ENCODE data around the gene ADAD2. TPM values are rescaled to one million over a fixed set of nuclear protein-coding genes. Genes with fewer than 3 reads are reported as not detected.
A peak's percentile ranks its signal among the peaks of the same experiment; 100 is the strongest.

ADAD2 gene
- total RNA-seq, 1 donor from 2014 or later, result not detected

GRCh38 chr16:84159007-84159406, 31.9 kb upstream of the ADAD2 start:
- no peaks in the 10 kb centered on the region for H3K9me3 Mint-ChIP-seq

GRCh38 chr16:84159800-84160199, 31.2 kb upstream of the ADAD2 start:
- TF ChIP-seq CTCF (conservative IDR thresholded peaks at IDR 0.05), result no peak
- DNase-seq (ENCODE audit: low read depth, low spot score), result no peak
- Mint-ChIP-seq H3K36me3 (ENCODE audit: low read depth) (no peaks in the 10 kb centered on the region), H3K27me3 (ENCODE audit: low read depth) (peaks cover 21% of the 10 kb centered on the region), H3K27ac (ENCODE audit: unreplicated experiment) (no peak overlapping the region), H3K4me3 (no peak overlapping the region), H3K4me1 (no peaks in the 10 kb centered on the region), H3K9me3 (no peaks in the 10 kb centered on the region)

More at GRCh38 chr16:84159007-84159406, 31.9 kb upstream of the ADAD2 start:
- no peaks in the 10 kb centered on the region for H3K36me3 Mint-ChIP-seq (ENCODE audit: low read depth)
- no peak overlapping the region for H3K4me3 Mint-ChIP-seq
- no peak for DNase-seq (ENCODE audit: low read depth, low spot score)
- no peak for TF ChIP-seq CTCF (conservative IDR thresholded peaks at IDR 0.05)
- H3K27ac Mint-ChIP-seq (ENCODE audit: unreplicated experiment), result no peak overlapping the region
- no peaks in the 10 kb centered on the region for H3K4me1 Mint-ChIP-seq
- H3K27me3 Mint-ChIP-seq (ENCODE audit: low read depth), result peaks cover 16% of the 10 kb centered on the region

- H3K27me3 Mint-ChIP-seq (ENCODE audit: low read depth), result peaks cover 27% of the 10 kb centered on the region
- H3K27ac Mint-ChIP-seq (ENCODE audit: unreplicated experiment), result no peak overlapping the region
- DNase-seq (ENCODE audit: low read depth, low spot score), result no peak
- H3K4me3 Mint-ChIP-seq, result no peak overlapping the region
- no peaks in the 10 kb centered on the region for H3K9me3 Mint-ChIP-seq
- TF ChIP-seq CTCF (conservative IDR thresholded peaks at IDR 0.05), result no peak
- H3K4me1 Mint-ChIP-seq, result no peaks in the 10 kb centered on the region
- no peaks in the 10 kb centered on the region for H3K36me3 Mint-ChIP-seq (ENCODE audit: low read depth)
Measured at GRCh38 chr16:84161037-84161436, 29.9 kb upstream of the ADAD2 start.

GRCh38 chr16:84161801-84162200, 29.2 kb upstream of the ADAD2 start:
- no peak for DNase-seq (ENCODE audit: low read depth, low spot score)
- Mint-ChIP-seq H3K4me3 (no peak overlapping the region), H3K27me3 (ENCODE audit: low read depth) (peaks cover 27% of the 10 kb centered on the region), H3K4me1 (no peaks in the 10 kb centered on the region), H3K36me3 (ENCODE audit: low read depth) (no peaks in the 10 kb centered on the region), H3K27ac (ENCODE audit: unreplicated experiment) (no peak overlapping the region), H3K9me3 (no peaks in the 10 kb centered on the region)
- TF ChIP-seq CTCF (conservative IDR thresholded peaks at IDR 0.05), result no peak

GRCh38 chr16:84165746-84166145, 25.2 kb upstream of the ADAD2 start:
- no peaks in the 10 kb centered on the region for H3K9me3 Mint-ChIP-seq
- no peak overlapping the region for H3K4me3 Mint-ChIP-seq
- H3K27ac Mint-ChIP-seq (ENCODE audit: unreplicated experiment), result peak overlapping the region; percentile 46
- TF ChIP-seq CTCF (conservative IDR thresholded peaks at IDR 0.05), result no peak
- H3K27me3 Mint-ChIP-seq (ENCODE audit: low read depth), result peaks cover 14% of the 10 kb centered on the region
- no peaks in the 10 kb centered on the region for H3K4me1 Mint-ChIP-seq
- no peak for DNase-seq (ENCODE audit: low read depth, low spot score)
- no peaks in the 10 kb centered on the region for H3K36me3 Mint-ChIP-seq (ENCODE audit: low read depth)

All from neural crest cell (in vitro differentiated cells).